GM19438 (cell line): ENCODE measurements around the gene IL17RB.

Source experiments
- ATAC-seq: cut with Tn5 transposase; IDR thresholded peaks from one replicate; pipeline ENCODE4 v1.9.1; 2021; ENCODE audit warnings: low read depth; ENCODE audit not compliant: unreplicated experiment

The IL17RB gene

GRCh38 chr3:53811143-53811927 is 35.0 kb upstream of the IL17RB start:
- no peak for ATAC-seq

- no peak for ATAC-seq
Observed at GRCh38 chr3:53812434-53812833, 33.9 kb upstream of the IL17RB start.

- ATAC-seq, result no peak
Observed at GRCh38 chr3:53813229-53813628, 33.1 kb upstream of the IL17RB start.

GRCh38 chr3:53813876-53814275 is 32.5 kb upstream of the IL17RB start:
- no peak for ATAC-seq

- no peak for ATAC-seq
Observed at GRCh38 chr3:53815067-53815466, 31.3 kb upstream of the IL17RB start.

- no peak for ATAC-seq
Observed at GRCh38 chr3:53815651-53816050, 30.7 kb upstream of the IL17RB start.

- ATAC-seq, result no peak
Observed at GRCh38 chr3:53816425-53816824, 29.9 kb upstream of the IL17RB start.

- ATAC-seq, result no peak
Observed at GRCh38 chr3:53817211-53817610, 29.2 kb upstream of the IL17RB start.

- ATAC-seq, result no peak
Observed at GRCh38 chr3:53817809-53818208, 28.6 kb upstream of the IL17RB start.

GRCh38 chr3:53818221-53819162 is 27.9 kb upstream of the IL17RB start:
- ATAC-seq, result no peak

- ATAC-seq, result no peak
Observed at GRCh38 chr3:53819163-53819868, 27.1 kb upstream of the IL17RB start.

- no peak for ATAC-seq
Observed at GRCh38 chr3:53820084-53820483, 26.3 kb upstream of the IL17RB start.

- ATAC-seq, result no peak
Observed at GRCh38 chr3:53820756-53821580, 25.4 kb upstream of the IL17RB start.

GRCh38 chr3:53821631-53822121 is 24.7 kb upstream of the IL17RB start:
- ATAC-seq, result no peak

- no peak for ATAC-seq
Observed at GRCh38 chr3:53822331-53822741, 24.0 kb upstream of the IL17RB start.

GRCh38 chr3:53823026-53823955 is 23.1 kb upstream of the IL17RB start:
- no peak for ATAC-seq

GRCh38 chr3:53823956-53824657 is 22.3 kb upstream of the IL17RB start:
- ATAC-seq, result no peak

- no peak for ATAC-seq
Observed at GRCh38 chr3:53824795-53825194, 21.6 kb upstream of the IL17RB start.
